ENCODE data around the gene CAMSAP2.

Gene CAMSAP2

GRCh38 chr1:200901796-200902444 is 163.2 kb downstream of the CAMSAP2 start:
- DNase-seq, result no peak

- DNase-seq, result no peak
These were observed 165.1 kb downstream of the CAMSAP2 start for GRCh38 chr1:200903793-200904192.

- DNase-seq, result no peak
These were observed 166.1 kb downstream of the CAMSAP2 start for GRCh38 chr1:200904772-200905171.

DNA sequence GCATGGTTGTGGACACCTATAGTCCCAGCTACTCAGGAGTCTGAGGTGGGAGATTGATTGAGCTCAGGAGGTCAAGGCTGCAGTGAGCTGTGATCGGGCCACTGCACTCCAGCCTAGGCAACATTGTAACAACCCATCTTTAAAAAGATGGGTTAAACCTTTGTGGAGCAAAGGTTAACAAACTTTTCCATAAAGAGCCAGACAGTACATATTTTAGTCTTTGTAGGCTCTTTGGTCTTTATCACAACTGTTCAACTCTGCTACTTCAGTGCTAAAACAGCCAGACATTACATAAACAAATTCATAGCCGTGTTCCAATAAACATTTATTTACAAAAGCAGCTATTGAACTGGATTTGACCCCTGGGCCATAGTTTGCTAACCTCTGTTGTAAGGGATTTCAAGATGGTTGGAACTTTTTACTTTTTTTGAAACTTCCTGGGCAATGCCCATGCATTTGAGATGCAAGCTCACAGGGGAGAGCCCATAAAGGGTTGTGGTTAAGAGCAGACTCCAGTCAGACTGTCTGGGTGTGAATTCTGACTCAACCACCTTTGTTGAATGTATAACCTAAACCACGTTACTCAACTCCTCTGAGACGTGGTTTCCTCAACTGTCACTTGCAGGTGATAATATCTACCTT is 166.8 kb downstream of the CAMSAP2 start:
- no peak for DNase-seq

DNA sequence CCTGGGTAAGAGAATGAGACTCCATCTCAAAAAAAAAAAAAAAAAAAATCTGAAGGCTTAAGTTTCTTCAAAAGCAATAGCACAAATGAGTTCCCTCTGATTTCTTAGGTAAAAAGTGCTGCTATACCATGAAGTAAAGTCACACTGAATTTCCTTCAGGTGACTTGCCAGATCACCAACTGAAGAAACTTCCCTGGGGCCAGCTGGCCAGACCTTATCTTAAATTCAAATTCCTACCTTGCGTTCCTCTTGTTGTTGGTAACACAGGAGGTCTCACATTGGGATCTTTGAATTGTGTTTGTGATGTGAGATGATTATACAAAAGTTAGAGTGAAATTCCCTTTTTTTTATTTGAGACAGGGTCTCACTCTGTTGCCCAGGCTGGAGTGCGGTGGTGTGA is 167.8 kb downstream of the CAMSAP2 start:
- DNase-seq, result no peak

- DNase-seq, result no peak
These were observed 169.0 kb downstream of the CAMSAP2 start for GRCh38 chr1:200907611-200908097.

GRCh38 chr1:200908191-200908868 is 169.6 kb downstream of the CAMSAP2 start:
- DNase-seq, result no peak

DNA sequence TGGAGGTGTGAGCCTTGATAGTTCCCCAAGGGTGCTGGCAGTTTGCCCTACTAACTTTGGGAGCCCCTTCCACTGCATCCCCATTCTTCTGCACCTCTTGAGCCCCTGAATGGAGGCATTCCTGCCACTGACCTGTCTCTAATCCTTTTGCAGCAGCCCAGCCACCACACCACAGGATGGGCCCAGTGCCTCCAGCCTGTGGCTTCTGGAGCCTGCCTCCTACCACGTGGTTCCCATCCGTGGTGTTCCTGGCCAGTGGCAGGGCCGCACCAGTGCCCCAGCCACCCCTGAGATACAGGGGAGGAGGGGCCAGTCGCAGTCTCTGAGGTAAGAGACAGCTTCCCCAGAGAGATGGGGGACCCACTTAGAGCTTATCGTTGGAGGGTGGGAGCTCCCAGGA is 170.4 kb downstream of the CAMSAP2 start:
- DNase-seq, result no peak

- no peak for DNase-seq
These were observed 171.1 kb downstream of the CAMSAP2 start for GRCh38 chr1:200909757-200910239.

All from left hindlimb (tissue), 1 donor.